K562 (cell line): ENCODE data around the gene IPO9.

Experiments used
- MAFK ChIP-seq: IDR thresholded peaks from 2 replicates; pipeline ENCODE4 v1.6.1; 2011; ENCODE audit warnings: low read length, improper control_type of control experiment
- MXI1 ChIP-seq: IDR thresholded peaks from 2 replicates; pipeline ENCODE4 v1.6.1; 2011; ENCODE audit warnings: low read depth, mild to moderate bottlenecking, improper control_type of control experiment, low read length
- POLR2AphosphoS5 ChIP-seq: IDR thresholded peaks from 2 replicates; pipeline ENCODE4 v1.6.1; 2011; ENCODE audit warnings: mild to moderate bottlenecking, low read depth, low read length, moderate library complexity; ENCODE audit not compliant: control insufficient read depth, insufficient read depth
- TGIF2 ChIP-seq: sonication (generic); formaldehyde crosslinking; IDR thresholded peaks from 2 replicates; pipeline ENCODE4 v1.8.1; 2022; ENCODE audit warnings: mild to moderate bottlenecking, missing genetic modification reagents, moderate library complexity

- no peak for TF ChIP-seq TGIF2
- no peak for TF ChIP-seq MXI1
- no peak for TF ChIP-seq POLR2AphosphoS5
- TF ChIP-seq MAFK, result no peak
These were observed 38.7 kb upstream of the IPO9 start for GRCh38 chr1:201790261-201790660.
